ENCODE measurements around the gene KIF24. TPM values are rescaled to one million over a fixed set of nuclear protein-coding genes. Genes with fewer than 3 reads are reported as not detected.

Gene KIF24
- total RNA-seq = 1 to 10 TPM in 3 of 7 donors, under 1 TPM in 4; 0.53 to 3.2 (median 1.00) TPM
- 1 to 10 TPM in 1 of 2 donors, under 1 TPM in 1; 0.47 to 1.1 TPM for polyA plus RNA-seq
- long read RNA-seq, donor 1, partial matches to known transcripts = 0 of 1 reads
- long read RNA-seq, donor 1, other reads (novel, unspliced or antisense) = 1 of 1 reads
- long read RNA-seq, donor 2 = 0 reads
- long read RNA-seq, donor 3, partial matches to known transcripts = 0 of 2 reads
- long read RNA-seq, donor 3, other reads (novel, unspliced or antisense) = 2 of 2 reads

GRCh38 chr9:34328987-34329832 is at the start of gene KIF24, which contains the start of gene NUDT2:
KIF24 (minus strand) TSS chr9:34329268; CDS start chr9:34311346, 17,922 bp downstream.
NUDT2 (plus strand) TSS chr9:34329569; CDS start chr9:34339040, 9,471 bp downstream.
- intact Hi-C loops (cut with DNase I) = loop anchor here in 1 of 4 donors (5.0 kb wide), 1 partner anchor 277 kb away; no protein-coding TSS in a partner anchor
- peak within 1 kb of the TSS; percentile 76 to 85 for H3K27ac ChIP-seq
- H3K36me3 ChIP-seq = no peaks in the 10 kb centered on the region
- no peaks in the 10 kb centered on the region for H3K4me1 ChIP-seq (ENCODE audit: insufficient read depth)
- WGBS, 3 donors = 0% methylated on average over 63 to 64 of the region's 64 CpGs
- TF ChIP-seq CTCF (IDR thresholded peaks at IDR 0.05) (no peak), POLR2A (IDR thresholded peaks at IDR 0.05) (peak; percentile 62), EP300 (IDR thresholded peaks at IDR 0.05) (no peak)
- H3K9me3 ChIP-seq = no peaks in the 10 kb centered on the region
- H3K4me3 ChIP-seq = peak within 1 kb of the TSS; percentile 68
- no peaks in the 10 kb centered on the region for H3K27me3 ChIP-seq
- DNase-seq = peak; percentile 94 to 98 (median 95)

GRCh38 chr9:34378376-34379060 is 49.5 kb upstream of the KIF24 start:
- no peak for DNase-seq
- intact Hi-C loops (cut with DNase I) = loop anchor here in 2 of 4 donors (2.0 to 5.0 kb wide), 2 partner anchors 46 kb away; no protein-coding TSS in a partner anchor
- Histone ChIP-seq H3K9me3 (no peaks in the 10 kb centered on the region), H3K4me1 (ENCODE audit: insufficient read depth) (peaks cover 14% of the 10 kb centered on the region), H3K27ac (no peak overlapping the region), H3K36me3 (no peaks in the 10 kb centered on the region), H3K27me3 (no peaks in the 10 kb centered on the region), H3K4me3 (no peak overlapping the region)
- TF ChIP-seq CTCF (IDR thresholded peaks at IDR 0.05) (no peak), POLR2A (IDR thresholded peaks at IDR 0.05) (no peak), EP300 (IDR thresholded peaks at IDR 0.05) (no peak)
- 89 to 99% (median 96%) methylated on average over 3 of the region's 3 CpGs for WGBS, 3 donors

GRCh38 chr9:34377404-34377746 is 48.3 kb upstream of the KIF24 start:
- intact Hi-C loops (cut with DNase I) = loop anchor here in 1 of 4 donors (5.0 kb wide), 1 partner anchor 45 kb away; no protein-coding TSS in a partner anchor
- WGBS, 3 donors = 3 to 7% (median 5%) methylated on average over 21 of the region's 21 CpGs
- peak in 4 of 5 donors; percentile 23 to 56 (median 46) for DNase-seq

More at GRCh38 chr9:34377404-34377746, 48.3 kb upstream of the KIF24 start:
- Histone ChIP-seq H3K9me3 (no peaks in the 10 kb centered on the region), H3K27me3 (no peaks in the 10 kb centered on the region), H3K36me3 (no peaks in the 10 kb centered on the region), H3K27ac (no peak overlapping the region), H3K4me1 (ENCODE audit: insufficient read depth) (peaks cover 14% of the 10 kb centered on the region), H3K4me3 (peak overlapping the region; percentile 73)
- no peak for TF ChIP-seq CTCF (IDR thresholded peaks at IDR 0.05)
- no peak for TF ChIP-seq POLR2A (IDR thresholded peaks at IDR 0.05)
- no peak for TF ChIP-seq EP300 (IDR thresholded peaks at IDR 0.05)
